Measurements from ENCODE around the gene FRY.

The FRY gene

GRCh38 chr13:32007494-32007893 lies 24.1 kb upstream of the FRY start:
- in situ Hi-C loops (cut with MboI; ENCODE audit: low pct_unique_long_range_greater_than_20kb, low sequenced_read_pairs, unreplicated experiment): no loop called here
- TF ChIP-seq CTCF (IDR thresholded peaks at IDR 0.05; ENCODE audit: extremely low read depth, insufficient read depth, missing control alignments): no peak
- no peak for DNase-seq (ENCODE audit: low spot score)

GRCh38 chr13:32008518-32009175 lies 22.9 kb upstream of the FRY start:
- no peak for TF ChIP-seq CTCF (IDR thresholded peaks at IDR 0.05; ENCODE audit: extremely low read depth, insufficient read depth, missing control alignments)
- DNase-seq (ENCODE audit: low spot score): no peak
- in situ Hi-C loops (cut with MboI; ENCODE audit: low pct_unique_long_range_greater_than_20kb, low sequenced_read_pairs, unreplicated experiment): no loop called here

GRCh38 chr13:32009362-32009761 lies 22.2 kb upstream of the FRY start:
- in situ Hi-C loops (cut with MboI; ENCODE audit: low pct_unique_long_range_greater_than_20kb, low sequenced_read_pairs, unreplicated experiment): no loop called here
- DNase-seq (ENCODE audit: low spot score): no peak
- TF ChIP-seq CTCF (IDR thresholded peaks at IDR 0.05; ENCODE audit: extremely low read depth, insufficient read depth, missing control alignments): no peak

- in situ Hi-C loops (cut with MboI; ENCODE audit: low pct_unique_long_range_greater_than_20kb, low sequenced_read_pairs, unreplicated experiment): loop anchor here (10.0 kb wide), 1 partner anchor 95 kb away; no protein-coding TSS in a partner anchor
- no peak for TF ChIP-seq CTCF (IDR thresholded peaks at IDR 0.05; ENCODE audit: extremely low read depth, insufficient read depth, missing control alignments)
- DNase-seq (ENCODE audit: low spot score): no peak
These were observed 21.4 kb upstream of the FRY start for GRCh38 chr13:32010136-32010535.

- in situ Hi-C loops (cut with MboI; ENCODE audit: low pct_unique_long_range_greater_than_20kb, low sequenced_read_pairs, unreplicated experiment): loop anchor here (10.0 kb wide), 1 partner anchor 97 kb away; no protein-coding TSS in a partner anchor
These were observed 19.6 kb upstream of the FRY start for GRCh38 chr13:32011971-32012370.

GRCh38 chr13:32013181-32013580 lies 18.4 kb upstream of the FRY start:
- no peak for DNase-seq (ENCODE audit: low spot score)
- no peak for TF ChIP-seq CTCF (IDR thresholded peaks at IDR 0.05; ENCODE audit: extremely low read depth, insufficient read depth, missing control alignments)
- in situ Hi-C loops (cut with MboI; ENCODE audit: low pct_unique_long_range_greater_than_20kb, low sequenced_read_pairs, unreplicated experiment): loop anchor here (10.0 kb wide), 1 partner anchor 98 kb away; no protein-coding TSS in a partner anchor

More at GRCh38 chr13:32011971-32012370, 19.6 kb upstream of the FRY start:
- no peak for TF ChIP-seq CTCF (IDR thresholded peaks at IDR 0.05; ENCODE audit: extremely low read depth, insufficient read depth, missing control alignments)
- no peak for DNase-seq (ENCODE audit: low spot score)

Measured in GM13977 (cell line).